Iris pigment epithelial cell (primary cell): Measurements from ENCODE around the gene MRPS5.
"Not testable (repeated sequence)": the region's sequence is repeated elsewhere in the genome, so short reads cannot be mapped to it uniquely, and the experiment has no call there.

Source experiments
- DNase-seq: peaks from one replicate; pipeline ENCODE4 v3.0.0-alpha.2; 2011; ENCODE audit warnings: low read depth

Gene MRPS5

DNA sequence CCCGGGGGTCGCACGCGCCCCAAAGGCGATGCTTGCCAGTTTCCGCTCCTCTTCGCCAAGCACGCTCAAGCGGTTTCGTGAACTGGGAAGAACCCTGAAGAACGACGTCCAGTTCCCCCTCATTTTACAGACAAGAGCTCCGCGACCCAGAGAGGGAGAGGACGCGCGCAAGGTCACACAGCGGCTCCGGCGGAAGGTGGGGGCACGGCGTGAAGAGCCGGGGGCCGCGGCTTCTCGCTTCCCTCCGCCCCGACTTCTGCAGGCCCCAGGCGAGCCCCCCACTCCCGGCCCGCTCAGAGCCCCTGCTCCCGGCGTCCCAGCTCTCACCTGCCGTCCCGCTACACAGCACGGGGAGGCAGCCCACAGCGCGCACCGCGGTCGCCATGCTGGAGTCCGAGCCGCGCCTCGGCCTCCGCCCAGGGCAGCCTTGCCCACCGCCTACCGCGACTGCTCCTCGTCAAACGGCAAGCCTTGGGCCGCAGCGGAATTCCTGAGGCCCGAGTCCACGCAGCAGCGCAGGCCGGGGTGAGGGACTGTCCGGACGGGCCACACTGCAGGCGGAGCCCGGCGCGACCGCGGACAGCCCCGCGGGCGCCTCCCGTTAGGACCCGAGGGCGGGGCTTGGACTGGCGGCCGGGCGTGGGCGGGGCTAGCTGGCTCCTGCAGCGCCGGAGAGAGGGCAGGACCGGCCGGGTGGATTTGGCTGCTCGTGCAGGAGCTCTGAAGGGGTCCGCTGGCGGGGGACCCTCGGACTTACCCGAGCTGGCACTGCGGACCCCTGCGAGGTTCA is at the start of gene MRPS5:
TSS of gene MRPS5 (minus strand) at position 402 of the 790 bp plus-strand sequence. CDS start at position 385, 17 bp downstream.
- peak; percentile 66 for DNase-seq

DNA sequence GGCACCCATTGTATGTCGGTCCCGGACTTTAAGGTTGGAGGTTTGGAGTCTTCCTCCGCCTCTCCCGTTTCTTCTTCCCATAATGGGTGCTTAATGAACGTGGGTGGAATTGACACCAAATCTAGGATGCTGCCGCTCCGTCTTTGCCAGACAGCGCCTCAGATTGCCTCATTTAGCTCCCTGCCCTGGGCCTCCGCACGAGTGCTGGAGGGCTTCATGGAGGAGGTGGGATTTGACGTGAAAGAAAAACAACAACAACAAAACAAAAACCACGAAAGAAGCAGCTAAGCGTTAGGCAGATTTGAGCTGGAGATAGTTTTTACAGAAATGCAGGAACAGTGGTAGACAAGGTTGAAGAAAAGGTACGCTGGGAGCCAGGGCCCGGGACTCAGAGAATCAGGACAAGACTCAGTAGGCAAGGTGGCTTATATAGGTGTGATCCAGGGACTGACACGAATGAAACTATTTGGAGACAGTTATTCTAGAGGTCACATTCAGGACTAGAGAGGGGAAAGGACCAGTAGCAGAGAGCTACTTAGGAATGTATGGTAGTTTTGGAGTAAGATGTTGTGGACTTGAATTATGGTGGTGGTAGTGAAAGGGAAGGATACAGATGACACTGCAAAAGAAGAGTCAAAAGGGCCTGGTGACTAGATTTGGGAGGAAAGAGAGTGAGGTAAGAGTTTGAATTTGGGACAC is 44.6 kb upstream of the MRPS5 start:
- DNase-seq = no peak

DNA sequence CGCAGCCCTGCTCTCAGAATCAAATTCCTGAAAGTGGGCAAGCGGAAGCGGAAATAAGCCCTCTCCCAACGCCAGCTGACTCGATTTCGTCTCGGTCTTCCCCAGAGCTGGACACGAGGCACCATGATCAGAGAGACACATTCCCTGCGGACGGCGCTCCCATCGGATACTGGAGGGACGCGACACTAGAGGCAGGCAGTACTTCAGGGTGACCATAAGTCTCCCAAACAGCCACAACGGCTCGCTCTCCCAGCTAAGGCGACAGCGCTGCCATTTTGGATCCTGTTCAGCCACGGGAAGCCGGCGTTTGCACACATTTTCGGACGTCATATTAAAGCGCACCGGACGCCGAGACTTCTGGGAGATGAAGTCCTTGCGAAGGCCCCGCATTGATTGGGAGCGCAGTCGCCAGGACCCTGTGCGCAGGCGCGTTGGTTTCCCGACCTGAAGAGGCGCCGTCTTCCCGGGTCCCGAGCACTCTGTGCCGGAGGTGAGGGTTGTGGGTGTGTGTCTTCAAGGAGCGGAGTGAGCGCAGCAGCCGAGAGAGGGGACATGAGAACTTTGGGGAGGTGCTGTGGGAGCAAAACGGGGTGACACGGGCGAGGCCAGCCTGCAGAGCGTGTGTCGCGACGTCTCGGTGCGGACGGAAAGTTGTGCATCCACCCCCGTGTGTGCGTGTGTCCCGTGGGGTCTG is 43.9 kb upstream of the MRPS5 start, which contains the start of gene ZNF2:
TSS of gene ZNF2 (plus strand) at position 439 of the 694 bp plus-strand sequence. CDS start 10,418 bp downstream, outside the sequence.
- peak; percentile 99 for DNase-seq

DNA sequence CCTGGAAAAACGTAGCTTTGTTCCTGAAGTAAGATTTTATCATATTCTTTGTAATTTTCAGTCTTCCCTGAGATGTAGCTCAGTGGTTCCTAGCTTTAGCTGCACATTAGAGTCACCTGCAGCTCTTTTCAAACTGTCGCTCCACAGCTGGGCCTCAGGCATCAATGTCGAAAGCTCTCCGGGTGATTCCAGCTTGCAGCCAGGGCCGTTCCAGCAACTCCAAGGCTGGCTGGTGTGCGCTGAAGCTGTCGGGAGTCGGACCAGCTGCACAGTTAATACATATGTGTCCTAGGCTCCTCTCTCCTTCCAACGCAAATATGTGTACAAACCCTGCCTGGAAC is 43.4 kb upstream of the MRPS5 start:
- DNase-seq = no peak

DNA sequence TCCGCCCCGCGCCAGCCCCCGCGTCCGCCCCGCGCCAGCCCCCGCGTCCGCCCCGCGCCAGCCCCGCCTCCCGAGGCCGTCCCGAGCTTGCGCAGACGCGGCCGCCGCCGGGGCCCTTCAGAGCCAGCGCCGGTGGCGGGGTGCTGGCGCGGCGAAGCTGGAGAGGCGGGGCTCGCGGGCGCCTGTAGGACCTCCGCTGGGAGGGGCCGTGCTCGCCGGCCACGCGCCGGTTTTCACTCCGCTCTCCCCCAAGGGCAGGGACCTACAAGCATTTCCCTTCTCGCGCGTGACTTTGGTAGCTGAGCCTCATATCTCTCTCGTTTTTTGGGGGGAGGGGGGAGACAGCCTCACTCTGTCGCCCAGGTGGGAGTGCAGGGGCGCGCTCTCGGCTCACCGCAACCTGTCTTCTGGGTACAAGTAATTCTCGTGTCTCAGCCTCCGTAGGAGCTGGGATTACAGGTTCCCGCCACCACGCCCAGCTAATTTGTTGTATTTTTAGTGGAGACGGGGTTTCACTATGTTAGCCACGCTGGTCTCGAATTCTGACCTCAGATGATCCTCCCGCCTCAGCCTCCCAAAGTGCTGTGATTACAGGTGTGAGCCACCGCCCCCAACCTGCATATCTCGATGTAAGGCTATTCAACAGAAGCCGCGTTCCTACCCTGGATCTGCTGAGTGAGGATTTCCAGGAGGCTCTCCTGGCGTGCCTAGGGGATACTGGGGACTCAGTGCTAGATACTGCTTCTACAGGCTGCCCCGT is 38.3 kb upstream of the MRPS5 start, which contains the start of gene ZNF514:
TSS of gene ZNF514 (minus strand) at position 159 of the 760 bp plus-strand sequence. CDS start 6,595 bp downstream, outside the sequence.
- DNase-seq = peak; percentile 87

DNA sequence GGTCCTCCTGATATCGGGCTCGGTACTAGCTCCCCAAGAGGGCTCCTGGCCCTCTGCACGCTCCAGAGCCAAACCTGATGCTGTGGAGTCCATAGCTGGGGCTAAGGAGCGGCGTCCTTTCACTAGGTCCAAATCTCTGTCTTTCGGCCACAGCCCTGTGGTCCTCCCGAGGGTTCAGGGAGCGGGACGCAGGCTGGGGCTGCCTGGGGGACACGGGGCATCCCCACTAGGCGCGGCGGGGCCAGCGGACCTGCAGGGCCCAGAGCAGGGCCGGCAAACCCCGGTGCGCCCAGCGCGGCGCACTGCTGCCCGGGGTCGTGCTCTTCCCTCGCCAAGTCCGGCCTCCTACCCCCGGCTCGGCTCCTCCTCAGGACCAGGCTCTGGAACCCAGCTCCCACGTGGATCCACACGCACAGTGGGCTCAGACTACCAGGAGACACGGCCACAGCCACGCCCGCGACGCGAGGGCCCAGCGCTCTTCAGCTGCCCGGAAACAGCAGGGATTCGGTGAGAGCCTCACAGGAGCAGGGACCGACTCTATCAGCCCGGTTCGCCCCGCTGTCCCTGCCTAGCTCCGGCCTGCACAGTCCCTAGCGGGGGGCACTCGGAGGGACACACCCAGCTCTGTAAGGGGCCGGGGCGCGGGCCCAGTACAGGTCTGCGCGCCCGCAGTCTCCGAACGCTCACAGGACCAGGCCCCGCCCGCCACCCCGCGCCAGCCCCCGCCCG is 37.4 kb upstream of the MRPS5 start:
- peak; percentile 53 for DNase-seq

DNA sequence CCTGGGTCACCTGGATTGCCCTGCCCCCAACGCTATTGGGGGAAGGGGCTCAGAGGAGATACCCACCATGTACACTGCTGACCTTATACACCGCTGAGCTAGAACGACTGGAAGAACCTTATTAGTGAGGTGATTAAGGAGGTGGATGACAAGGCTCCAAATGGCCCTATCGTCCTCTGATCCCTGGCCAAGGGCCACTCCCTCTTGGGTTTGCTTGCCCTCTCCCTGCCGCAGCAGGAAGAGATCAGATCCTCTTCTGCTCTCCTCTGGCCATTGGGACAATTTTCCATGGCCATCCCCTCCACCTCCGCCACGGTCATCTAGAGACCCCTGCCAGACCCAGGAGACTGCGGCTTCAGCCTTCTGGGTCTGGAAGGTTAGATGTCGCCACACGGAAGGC is 36.8 kb upstream of the MRPS5 start:
- DNase-seq = no peak

DNA sequence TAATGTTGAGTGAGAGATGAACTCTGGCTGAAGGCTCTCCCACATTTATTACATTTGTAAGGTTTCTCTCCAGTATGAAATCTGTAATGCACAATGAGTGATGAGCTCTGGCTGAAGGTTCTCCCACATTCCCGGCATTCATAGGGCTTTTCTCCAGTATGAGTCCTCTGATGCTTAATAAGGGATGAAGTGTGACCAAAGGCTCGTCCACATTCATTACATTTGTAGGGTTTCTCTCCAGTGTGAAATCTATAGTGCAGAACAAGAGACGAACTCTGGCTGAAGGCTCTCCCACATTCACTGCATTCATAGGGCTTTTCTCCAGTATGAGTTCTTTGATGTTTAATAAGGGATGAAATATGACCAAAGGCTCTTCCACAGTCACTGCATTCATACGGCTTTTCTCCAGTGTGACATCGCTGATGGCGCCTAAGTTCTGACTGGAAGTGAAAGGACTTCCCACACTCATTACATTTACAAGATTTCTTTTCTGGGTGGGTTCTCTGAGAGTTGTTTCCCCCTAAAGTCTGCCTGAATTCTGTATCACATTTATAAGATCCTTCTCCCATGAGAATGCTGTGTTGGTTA is 27.9 kb upstream of the MRPS5 start:
- no peak for DNase-seq

DNA sequence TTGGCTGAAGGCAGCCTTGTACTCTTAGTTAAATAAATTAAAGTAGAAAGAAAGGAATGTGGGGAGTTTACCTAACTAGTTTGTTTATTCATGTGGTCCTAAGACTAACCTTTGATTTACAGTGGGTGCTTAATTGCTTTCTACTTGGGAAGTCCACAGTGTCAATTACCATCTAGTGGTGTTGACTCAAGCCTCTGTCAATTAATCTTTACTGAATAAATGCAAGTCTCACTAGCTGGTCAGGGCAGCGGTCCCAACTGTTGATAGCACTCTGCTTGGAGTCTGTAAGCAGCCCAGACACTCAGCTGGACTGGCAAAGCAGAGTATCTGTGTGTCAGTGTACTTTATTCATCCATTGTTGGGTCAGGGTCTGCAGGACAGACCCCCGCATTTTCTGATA is 22.2 kb upstream of the MRPS5 start:
- DNase-seq = no peak

DNA sequence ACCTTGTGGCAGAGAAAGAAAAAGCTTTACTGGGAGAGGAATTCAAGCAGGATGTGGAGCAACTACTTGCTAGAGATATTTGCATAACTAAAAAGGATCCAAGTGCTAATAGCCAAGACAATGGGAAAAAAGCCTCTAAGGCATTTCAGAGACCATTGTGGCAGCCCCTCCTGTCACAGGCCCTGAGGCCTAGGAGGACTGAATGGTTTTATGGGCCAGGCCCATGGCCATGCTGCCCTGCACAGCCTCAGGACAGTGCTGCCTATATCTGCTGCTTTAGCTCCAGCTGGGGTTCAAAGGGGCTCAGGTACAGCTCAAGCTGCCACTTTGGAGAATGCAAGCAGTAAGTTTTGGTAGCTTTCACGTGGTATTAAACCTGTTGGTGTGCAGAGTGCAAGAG is 17.1 kb upstream of the MRPS5 start:
- DNase-seq = no peak

DNA sequence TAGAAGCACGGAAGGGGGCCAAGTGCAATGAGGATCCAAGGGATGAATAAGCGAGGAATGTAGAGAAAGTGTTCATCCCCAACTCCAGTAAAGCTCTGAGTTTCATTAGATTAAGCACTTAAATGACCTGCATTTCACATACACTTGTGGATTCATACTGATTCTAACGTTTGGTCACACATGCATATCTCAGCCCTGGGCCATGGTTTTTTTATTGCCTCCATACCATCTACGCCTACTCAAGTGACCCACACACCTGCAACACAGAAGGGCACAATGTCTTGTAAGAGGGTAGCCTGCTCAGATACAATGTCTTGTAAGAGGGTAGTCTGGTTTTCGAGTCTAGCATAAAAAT is 566 bp upstream of the MRPS5 start:
- DNase-seq = no peak

DNA sequence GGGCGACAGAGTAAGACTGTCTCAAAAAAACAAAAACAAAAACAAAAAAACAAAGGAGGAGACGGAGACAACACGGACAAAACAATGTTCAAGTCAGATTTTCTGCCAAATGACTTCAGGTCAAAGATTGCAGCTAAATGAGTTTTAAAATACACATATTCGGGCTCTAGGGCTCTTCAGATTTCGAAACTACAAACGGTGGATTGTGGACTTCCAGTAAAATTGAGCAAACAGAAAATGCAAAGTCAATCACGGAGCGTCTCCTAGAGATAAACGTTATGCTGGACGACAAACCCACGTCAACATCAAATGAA is 558 bp downstream of the MRPS5 start:
- DNase-seq = peak; percentile 43

DNA sequence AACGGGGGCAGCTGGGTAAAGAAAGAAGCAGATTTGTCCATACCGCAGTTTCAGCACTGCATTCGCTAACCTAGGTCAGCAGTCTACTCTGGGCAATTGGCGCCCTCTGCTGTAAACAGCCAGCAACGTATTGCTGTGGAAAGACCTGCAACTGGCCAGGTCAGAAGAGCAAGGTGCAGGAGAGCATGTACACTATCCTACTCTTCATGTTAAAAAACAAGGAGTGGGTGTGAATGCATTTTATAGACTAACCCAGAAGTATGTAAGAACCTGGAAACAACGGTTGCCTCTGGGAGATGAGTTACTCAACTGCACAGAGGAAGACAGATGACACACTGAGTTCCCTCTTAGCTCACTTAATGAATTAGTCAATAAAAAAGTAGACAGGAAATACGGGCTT is 6.2 kb downstream of the MRPS5 start:
- peak; percentile 74 for DNase-seq

DNA sequence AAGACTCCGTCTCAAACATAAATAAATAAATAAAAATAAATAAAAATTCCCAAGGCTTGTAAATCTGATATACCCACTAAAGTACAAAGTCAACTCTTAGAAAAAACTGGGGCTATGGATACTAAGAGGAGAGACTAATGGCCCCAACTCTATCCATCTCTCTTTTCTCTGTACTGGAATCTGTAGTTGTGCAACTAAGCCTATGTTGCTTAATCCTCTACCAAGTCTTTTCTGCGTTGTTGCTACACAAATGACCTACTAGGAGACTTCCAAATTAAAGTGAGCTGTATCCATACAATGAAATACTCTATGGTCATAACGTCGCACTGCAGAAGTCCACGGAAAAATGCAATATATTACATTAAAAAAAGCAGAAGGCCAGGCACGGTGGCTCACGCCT is 8.1 kb downstream of the MRPS5 start:
- DNase-seq = peak; percentile 25

DNA sequence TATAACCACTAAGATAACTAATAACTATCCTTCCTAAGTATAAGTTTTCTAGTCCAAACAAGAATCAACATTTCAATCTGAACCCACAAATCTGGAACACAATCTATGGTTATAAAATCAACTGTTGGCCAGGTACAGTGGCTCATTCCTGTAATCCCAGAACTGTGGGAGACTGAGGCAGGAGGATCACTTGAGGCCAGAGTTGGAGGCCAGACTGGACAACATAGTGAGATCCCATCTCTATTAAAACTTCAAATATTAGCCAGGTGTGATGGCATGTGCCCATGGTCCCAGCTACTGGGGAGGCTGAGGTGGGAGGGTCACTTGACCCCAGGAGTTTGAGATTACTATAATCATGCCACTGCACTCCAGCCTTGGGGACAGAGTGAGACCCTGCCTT is 11.2 kb downstream of the MRPS5 start:
- no peak for DNase-seq

DNA sequence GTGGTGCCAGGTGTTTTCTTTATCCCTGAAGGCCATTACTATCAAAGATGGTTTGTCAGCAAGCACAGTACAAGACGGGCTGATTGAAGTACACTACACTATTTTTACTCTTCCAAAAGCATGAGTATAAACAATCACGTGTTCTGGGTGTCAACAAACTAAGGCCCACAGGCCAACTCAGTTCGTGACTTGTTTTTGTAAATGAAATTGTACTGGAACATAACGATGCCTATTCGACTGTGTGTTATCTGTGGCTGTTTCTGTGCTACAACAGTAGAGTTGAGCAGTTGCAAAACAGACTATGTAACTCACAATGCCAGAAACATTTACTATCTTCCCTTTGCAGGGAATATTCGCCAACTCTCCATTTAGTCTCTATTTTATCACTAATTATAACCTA is 12.3 kb downstream of the MRPS5 start:
- no peak for DNase-seq

DNA sequence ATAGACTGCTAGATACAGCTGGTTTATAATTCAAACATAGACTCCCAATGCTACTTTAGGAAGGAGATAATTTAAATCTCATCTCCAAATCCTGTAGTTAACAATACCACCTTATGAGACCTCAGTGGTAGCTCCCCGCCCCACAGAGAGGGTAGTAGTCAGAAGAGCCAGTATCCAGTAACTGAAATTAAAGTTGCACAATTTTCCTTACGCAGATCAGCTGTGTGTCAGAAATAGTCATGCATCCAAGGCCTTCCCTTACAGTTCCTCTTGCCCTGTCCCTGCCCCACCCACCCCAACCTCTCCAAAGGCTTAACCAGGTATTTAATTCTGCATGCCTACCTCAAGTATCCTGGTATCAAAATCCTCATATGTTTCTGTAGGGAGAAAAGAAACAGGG is 15.5 kb downstream of the MRPS5 start:
- peak; percentile 3 for DNase-seq

DNA sequence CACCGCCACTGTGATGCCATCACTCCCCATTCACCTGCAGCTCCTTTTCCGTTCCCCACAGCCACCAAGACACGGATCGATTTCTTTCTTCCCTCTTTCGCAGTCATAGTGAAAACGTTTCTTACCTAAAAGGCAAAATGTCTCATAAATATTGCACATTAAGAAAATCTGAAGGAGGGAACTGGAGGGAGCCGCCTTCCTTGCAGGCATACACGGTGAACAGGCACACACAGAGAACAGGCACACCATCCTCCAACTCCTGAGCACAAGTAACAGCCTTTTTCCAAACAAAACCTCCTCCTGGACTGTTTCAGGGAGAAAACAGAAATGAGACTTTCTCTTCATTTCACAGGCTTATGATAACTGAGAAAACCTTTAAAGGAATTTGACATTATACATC is 17.0 kb downstream of the MRPS5 start:
- DNase-seq = no peak

DNA sequence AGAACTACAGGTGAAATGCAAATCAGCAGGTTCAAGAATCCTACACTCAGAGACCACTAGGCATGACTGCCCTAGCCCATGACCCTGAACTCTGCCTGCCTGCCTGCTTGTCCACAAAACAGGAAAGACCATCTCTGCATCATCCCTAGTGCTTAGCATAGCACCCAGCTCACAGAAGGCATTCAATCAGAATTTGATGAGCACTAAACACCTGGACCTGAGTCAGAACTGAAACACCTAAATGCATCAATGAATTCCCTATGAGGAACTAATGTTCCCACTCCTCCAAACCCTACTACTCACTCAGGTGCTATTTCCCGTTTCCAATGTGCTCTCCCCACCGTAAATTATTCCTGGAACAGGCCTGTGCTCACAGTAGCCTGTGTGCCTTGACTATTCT is 21.7 kb downstream of the MRPS5 start:
- DNase-seq = no peak

DNA sequence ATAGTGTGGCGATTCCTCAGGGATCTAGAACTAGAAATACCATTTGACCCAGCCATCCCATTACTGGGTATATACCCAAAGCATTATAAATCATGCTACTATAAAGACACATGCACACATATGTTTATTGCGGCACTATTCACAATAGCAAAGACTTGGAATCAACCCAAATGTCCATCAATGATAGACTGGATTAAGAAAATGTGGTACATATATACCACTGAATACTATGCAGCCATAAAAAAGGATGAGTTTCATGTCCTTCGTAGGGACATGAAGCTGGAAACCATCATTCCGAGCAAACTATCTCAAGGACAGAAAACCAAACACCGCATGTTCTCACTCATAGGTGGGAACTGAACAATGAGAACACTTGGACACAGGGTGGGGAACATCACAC is 23.3 kb downstream of the MRPS5 start:
- DNase-seq = not testable (repeated sequence)

DNA sequence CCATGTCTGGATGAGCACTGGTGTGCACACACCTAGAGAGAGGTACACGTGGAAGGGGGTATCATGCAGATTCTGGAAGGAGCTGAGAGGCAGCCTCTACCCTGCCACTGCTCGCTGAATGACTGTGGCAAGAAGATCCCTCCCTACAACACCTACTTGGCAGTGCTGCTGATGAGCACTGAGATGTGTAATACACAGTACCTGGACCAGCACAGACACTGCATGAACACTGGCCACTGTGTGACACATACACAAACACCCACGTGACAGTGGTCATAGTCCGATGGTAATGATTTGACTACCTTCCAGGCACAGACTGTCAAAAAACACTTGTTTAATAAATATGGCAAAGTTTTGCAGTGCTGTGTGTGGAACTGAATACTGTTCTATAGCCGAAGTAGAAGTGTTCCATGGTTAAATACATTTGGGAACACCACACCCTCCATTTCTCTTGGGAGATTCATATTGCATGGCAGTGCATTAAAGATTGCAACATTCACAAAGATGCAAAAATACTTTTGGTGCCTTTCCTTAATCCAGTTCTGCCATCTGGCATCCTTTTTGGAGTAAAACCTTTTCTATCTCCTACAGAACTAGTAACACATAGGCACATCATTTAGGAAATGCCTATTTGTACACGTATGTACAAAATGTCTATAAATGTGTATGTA is 29.6 kb downstream of the MRPS5 start:
- no peak for DNase-seq
